Fibroblast of skin of left biceps (primary cell): ENCODE results near the gene NF2.
A peak's percentile ranks its signal among the peaks of the same experiment; 100 is the strongest.

ENCODE experiments used
- DNase-seq, 2 experiments: peaks; one replicate each; pipeline ENCODE4 v3.0.0-alpha.2; 2013; ENCODE audit warnings: low read depth in 2 of 2

The NF2 gene

DNA sequence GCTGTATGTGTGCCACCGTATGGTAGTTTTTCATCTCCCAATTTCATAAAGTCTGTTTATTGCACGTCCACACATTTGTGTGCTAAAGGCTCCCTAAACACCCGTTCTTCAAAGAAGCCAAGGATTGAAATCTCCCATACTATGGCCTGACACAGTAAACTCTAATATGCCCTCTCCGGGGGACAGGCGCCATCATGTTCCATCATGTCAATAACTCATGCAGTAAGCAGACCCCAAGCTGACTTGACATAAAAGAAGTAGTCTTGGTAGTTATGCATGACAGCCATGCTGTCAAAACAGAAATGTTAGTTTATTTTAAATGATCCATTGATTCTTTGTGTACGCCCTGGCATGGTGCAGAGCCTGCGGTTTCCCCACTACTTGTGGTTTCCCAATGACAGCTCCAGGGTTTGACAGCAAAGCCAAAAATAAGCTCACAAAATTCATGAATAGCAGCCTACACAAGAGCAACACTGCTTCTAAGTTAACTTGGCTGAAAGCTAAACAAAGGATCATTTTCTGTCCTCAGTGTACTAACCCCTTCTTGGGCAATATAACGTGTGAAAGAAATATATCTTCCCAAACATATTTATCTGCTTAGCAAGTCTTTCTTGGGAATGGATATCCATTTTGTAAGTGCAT is 59.9 kb downstream of the NF2 start:
- peak; percentile 8 to 12 for DNase-seq

GRCh38 chr22:29665486-29665885 is 62.1 kb downstream of the NF2 start:
- no peak for DNase-seq

- DNase-seq, result no peak
Measured at GRCh38 chr22:29668673-29669072, 65.2 kb downstream of the NF2 start.

DNA sequence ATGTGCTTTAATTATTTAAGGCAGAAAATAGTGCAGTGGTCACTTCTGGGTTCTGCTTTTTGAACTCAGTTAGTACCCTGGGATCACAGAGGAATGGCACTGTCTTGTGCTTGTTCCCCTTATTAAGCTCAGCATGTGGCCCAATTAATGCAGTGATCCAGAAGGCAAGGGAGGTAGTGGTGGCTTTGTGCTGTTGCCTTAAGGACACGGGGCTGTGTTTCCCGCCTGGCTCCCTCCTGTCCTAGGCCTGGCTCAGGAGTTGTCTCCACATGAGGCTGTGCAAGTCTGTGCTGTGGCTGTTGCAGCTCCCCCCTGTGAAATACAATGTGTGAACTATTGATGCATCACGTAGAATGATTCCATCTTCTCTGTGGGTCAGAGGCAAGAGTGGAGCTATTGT is 67.2 kb downstream of the NF2 start:
- no peak for DNase-seq

DNA sequence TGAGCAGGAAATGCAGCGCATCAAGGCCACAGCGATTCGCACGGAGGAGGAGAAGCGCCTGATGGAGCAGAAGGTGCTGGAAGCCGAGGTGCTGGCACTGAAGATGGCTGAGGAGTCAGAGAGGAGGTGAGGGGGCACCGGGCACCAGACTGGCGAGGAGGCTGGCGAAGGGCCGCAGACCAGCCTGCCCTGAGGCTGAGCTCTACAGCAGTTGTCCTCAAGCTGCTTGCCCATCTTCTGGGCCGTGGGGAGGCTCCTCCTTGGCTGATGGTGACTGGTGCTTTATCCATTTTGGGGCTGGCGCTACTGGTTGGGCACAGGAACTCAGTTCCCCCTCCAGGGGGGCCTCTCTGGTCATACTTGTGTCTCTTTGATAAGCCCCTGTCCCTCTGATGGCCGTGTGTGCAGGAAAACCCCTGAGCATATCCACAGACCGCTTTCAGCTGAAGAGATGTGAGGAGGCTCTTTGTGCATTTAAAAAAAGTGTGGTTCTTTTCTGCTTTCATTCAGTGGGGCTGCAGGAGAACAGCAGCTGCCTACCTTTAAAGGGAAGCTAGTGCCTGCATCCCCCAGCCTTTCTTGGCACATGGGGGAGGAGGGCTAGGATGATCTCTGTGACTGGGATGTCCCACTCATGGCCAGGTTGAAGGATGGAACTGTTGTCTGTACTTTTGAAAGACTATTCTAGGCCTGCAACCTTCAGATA is 70.1 kb downstream of the NF2 start:
- no peak for DNase-seq

- DNase-seq, result no peak
Measured at GRCh38 chr22:29674121-29674520, 70.7 kb downstream of the NF2 start.

DNA sequence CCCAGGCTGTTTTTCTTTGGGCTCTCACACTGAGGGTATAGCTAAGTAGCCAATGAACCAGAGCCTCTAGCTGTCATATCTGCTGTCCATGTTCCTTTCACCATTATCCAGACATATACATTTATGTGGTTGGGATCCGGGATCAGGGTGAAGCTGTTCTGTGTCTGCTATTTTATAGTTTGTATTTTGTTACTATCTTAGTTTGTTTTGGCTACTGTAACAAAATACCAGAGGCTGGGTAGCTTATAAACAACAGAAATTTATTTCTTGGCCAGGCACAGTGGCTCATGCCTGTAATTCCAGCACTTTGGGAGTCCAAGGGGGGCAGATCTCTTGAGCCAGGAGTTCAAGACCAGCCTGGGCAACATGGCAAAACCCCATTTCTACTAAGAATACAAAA is 75.9 kb downstream of the NF2 start:
- no peak for DNase-seq

GRCh38 chr22:29683536-29683935 is 80.1 kb downstream of the NF2 start:
- no peak for DNase-seq

- DNase-seq, result no peak
Measured at GRCh38 chr22:29684244-29684643, 80.8 kb downstream of the NF2 start.

DNA sequence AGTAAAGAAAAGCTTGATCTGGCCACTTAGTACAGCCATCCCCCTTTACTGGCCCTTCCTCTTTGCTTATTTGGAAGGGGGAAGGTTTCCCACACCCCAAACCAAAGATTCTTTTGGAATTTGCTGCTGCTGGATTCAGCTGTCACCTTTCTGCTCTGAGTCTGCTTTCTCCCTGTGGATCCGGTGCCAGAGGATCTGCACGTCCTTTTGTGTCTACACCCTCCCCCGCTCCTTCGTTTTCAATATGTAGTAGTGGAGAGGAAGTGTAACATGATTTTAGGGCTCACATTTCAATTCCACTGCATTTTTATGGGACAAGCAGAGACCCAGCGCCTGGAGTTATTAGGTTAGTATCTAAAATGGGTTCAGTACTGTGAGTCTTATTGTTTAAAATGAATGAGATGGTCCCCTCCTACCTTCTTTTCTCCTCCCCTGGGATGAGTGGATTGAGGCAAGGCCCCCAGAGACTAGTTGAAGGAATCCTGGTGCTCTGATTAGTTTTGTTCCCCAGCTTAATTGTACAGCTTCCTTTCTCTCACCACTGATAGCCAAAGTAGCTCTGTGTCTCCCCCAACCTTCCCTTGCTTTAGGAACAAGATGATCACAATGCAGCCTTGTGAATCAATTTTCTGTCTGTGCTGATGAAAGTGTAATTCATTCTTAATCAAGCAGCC is 85.9 kb downstream of the NF2 start:
- peak in 1 of 2 experiments; percentile 7 for DNase-seq

- peak in 1 of 2 experiments; percentile 6 for DNase-seq
Measured at GRCh38 chr22:29689880-29690213, 86.4 kb downstream of the NF2 start.

GRCh38 chr22:29690476-29690875 is 87.0 kb downstream of the NF2 start:
- peak; percentile 14 to 17 for DNase-seq

DNA sequence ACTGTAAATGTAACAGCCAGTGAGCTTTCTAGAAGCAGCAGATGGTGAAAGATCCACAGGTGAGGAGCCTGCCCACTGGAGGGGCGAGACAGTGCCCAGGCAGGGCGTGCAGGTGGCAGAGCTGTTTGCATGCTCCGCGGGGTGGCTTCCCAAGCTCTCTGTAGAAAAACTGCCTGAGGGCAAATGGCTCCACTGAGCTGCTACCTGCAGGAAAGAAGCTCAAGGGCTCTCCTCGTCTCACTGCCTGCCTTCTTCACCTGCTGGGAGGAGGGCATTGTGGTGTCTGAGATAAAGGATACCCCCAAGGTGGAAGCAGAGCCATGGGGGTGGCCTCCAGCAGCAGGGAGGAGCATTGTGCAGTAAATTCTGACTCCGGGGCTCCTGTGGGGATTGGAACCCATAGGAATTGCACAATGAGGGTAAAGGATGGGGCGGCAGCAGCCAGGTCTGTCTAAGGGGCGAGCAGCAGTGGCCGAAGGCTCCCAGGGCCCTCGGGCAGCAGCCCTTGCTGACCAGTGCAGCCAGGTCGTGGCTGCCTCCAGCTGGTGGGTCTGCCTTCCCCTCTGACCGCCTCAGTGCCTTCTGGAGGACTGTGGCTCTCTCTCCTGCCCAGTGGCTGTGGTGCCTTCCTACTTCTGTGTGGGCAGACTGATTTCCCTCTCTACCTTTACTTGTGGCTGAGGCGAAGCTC is 88.3 kb downstream of the NF2 start:
- DNase-seq, result no peak

DNA sequence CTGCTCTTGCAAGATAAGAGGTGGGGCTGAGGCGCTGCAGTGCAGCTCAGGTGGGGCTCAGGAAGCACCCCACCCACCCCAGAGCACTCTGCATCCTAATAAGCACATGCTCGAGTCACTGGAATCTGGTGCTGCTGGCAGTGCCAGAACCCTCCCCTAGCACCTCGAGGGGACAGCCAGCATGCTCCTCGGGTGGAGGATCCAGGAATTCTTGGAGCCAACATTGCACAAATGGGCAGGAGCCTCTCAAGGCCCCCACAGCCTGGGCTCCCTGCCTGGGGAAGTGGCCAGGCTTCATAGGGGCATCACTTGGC is 88.9 kb downstream of the NF2 start:
- DNase-seq, result no peak

- DNase-seq, result no peak
Measured at GRCh38 chr22:29693161-29693560, 89.7 kb downstream of the NF2 start.

GRCh38 chr22:29693671-29694070 is 90.2 kb downstream of the NF2 start:
- DNase-seq, result no peak

- DNase-seq, result no peak
Measured at GRCh38 chr22:29695129-29695926, 91.9 kb downstream of the NF2 start.

DNA sequence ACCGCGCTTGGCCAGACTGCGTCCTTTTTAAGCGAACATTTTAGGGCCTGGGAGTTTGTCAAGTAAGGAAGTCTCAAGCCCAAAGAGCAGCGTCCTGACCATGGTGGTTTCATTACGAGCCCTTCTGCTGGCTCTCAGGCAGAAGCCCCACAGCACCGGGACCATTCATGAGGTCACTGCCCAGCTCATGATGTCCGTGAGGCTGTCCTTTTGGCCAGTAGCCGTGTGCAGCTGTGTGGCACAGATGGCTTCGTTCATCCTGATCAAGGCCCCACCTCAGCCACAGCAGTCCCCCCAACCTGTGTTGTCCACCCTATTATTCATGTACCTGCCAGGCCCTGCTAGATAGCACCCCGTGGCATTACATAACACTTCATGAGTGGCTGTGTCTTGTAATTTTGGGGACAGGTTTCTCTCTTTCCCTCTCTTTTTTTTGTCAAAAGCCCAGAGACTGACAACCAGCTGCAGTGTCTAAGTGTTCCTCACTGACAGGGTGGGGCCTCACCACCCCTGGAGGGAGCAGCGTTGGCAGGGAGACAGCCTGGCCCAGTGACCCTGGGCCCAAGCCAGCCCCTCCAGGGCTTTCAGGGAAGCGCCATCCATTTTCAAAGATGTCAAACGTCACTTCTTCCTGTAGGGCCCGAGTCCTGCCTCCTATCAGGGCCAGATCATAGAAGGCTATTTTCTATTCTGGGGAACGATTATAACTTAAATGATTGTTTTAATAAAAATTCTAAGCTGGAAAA is 94.6 kb downstream of the NF2 start:
- no peak for DNase-seq

GRCh38 chr22:29700206-29700899 is 96.9 kb downstream of the NF2 start:
- no peak for DNase-seq

DNA sequence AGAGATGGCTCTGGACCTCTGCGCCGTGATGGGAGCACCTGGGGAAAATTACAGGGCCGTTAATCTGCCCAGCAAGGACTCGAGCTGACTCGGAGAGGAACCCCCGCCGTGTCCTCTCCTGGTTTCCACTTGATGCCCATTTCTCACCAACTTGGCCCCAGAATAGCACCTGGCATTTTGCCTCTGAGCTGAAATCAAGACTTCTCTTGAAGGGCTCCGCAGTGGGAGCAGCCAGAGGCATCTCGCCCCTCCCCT is 97.4 kb downstream of the NF2 start:
- no peak for DNase-seq
